GM12874 (cell line): ENCODE results near the gene SYDE2.

Source experiments
- TF ChIP-seq, protein P1 (sequence below): IDR thresholded peaks from 2 replicates; pipeline ENCODE4 v1.5.1; 2011; ENCODE audit warnings: low read depth, mild to moderate bottlenecking, control low read depth, low read length, moderate library complexity; ENCODE audit not compliant: insufficient read depth

The SYDE2 gene

DNA sequence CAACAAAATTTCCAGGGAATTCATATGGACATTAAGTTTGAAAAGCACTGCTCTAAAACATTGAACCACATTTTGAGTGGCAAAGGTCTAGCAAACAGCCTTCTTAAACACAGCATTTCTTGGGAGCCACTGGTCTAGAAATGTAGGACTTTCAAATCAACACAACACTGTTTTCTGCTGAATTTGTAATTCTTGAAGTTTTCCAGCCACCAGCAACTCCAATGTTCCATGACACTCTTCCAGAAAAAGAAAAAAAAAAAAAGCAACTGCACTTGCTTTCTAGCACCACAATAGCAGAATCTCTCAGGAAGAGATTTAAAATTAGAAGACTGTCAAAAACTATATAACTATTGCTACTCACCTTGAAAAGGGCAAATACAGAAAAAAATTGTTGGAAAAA lies 4.5 kb downstream of the SYDE2 start:
- TF ChIP-seq, protein P1, sequence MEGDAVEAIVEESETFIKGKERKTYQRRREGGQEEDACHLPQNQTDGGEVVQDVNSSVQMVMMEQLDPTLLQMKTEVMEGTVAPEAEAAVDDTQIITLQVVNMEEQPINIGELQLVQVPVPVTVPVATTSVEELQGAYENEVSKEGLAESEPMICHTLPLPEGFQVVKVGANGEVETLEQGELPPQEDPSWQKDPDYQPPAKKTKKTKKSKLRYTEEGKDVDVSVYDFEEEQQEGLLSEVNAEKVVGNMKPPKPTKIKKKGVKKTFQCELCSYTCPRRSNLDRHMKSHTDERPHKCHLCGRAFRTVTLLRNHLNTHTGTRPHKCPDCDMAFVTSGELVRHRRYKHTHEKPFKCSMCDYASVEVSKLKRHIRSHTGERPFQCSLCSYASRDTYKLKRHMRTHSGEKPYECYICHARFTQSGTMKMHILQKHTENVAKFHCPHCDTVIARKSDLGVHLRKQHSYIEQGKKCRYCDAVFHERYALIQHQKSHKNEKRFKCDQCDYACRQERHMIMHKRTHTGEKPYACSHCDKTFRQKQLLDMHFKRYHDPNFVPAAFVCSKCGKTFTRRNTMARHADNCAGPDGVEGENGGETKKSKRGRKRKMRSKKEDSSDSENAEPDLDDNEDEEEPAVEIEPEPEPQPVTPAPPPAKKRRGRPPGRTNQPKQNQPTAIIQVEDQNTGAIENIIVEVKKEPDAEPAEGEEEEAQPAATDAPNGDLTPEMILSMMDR: no peak

DNA sequence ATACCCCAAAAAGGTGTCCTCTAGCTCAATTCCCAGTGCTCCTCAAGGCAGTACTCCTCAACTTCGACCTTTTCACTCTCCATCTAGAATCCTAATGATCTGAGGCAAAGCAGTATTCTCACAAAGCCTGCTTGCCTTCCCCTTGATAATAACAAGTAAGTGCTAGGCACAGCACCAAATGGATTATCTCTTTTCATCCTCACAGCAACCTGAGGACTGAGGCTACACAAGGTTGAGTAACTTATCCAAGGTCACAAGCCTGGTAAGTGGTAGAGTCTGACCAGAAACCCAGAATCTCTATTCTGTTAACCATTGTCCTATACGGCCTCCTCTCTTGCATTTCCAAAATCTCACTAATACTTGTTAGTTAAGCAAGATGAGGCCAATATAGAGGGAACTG lies 5.1 kb downstream of the SYDE2 start:
- TF ChIP-seq, protein P1: no peak

DNA sequence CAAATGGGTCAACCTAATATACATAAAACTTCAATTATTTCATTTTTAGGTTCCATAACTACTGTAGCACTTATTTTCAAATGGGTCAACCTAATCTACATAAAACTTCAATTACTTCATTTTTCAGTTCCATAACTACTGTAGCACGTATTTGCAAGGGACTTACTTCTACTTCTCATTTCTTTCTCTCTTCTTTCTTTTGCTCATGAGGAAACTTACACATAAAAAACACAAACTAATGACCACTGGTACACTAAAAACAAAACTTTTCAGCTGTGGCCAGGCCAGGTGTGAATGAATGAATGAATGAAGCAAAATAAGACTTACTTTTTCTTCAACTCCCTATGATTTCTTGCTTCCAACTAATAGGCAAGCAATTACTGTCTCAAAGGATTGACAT lies 11.7 kb downstream of the SYDE2 start:
- TF ChIP-seq, protein P1: no peak

DNA sequence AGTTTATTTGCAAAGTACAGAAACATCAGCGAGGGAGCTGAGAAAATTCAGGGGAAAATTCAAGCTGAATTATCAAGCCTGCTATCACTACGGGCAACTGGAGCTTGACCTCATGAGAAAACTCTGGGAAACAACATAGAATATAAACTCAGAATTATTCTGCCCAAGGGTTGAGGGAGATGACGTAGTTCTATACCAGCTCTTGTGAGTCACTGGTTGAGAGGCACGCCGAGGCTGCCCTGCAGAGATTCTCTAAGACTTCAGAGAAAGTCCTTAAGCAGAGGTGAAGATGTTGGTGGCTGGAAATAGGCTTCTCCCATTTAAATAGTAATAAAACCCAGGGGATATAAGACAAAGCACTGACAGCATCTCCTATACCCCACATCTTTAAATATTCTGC lies 12.3 kb downstream of the SYDE2 start:
- TF ChIP-seq, protein P1: no peak

DNA sequence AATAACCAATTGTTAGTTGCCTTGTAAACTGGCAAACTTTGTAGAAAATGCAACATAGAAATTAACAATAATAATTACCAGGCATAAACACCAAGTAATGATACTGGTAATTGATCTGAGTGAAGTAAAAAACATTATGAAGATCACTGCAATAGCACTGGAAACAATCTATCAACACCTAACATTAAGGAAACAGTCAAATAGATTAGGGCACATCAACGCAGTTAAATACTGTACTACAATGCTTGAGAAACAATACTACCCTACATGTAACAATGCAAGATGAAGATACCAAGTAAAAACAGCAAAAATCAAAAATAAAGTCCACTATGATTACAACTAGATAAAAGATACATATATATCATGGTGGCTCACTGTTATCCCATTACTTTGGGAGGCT lies 16.6 kb downstream of the SYDE2 start:
- TF ChIP-seq, protein P1: no peak

DNA sequence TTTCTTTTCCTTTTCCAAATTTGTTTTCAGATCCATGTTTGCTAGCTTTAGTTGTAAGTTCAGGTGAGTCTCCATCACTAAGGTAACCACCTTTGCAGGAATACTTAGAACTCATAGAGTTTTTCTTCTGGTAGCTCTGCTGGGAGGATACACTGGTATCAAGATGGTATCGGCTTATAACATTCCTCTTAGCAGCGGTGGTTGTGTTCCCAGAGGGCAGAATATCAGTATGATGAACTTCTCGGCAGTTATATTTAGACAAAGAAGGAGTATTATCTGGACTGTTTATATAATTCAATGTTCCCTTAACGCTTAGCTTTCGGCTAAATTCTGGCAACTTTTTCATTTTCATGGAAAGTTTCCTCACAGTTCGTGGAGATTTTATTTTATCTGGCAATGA lies 18.1 kb downstream of the SYDE2 start:
- TF ChIP-seq, protein P1: no peak

DNA sequence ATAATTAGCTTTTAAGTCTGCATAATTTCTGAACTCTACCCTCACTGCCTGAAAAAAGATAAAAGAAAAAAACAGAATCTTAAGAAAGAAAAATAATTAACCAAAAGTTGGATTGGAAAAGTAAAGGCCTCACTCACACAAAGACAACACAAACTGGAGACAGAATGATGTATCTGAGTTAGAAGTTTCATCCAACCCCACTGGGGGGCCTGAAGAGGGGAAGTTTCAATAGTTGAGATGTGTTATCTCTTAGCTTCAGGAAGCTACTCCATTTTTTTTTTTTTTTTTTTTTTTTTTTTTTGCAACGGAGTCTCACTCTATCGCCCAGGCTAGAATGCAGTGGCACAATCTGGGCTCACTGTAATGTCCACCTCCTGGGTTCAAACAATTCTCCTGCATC lies 19.9 kb downstream of the SYDE2 start:
- TF ChIP-seq, protein P1: no peak

DNA sequence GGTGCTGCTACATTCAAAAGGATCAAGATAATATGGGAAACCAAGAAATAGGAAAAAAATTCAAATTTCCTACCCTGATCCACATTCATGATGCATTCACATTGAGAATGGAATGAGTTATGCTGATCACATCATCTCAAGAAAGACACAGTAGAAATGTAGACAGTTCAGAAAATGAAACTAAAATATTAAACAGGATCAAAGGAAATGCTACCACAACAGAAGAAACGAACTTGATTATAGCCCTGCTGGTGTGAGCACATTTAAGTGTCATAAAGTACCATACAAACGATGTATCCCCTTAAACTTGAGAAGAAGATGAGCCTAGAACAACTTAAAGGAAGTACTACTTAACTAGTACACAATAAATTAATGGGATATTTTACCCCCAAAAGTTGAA lies 21.3 kb downstream of the SYDE2 start:
- TF ChIP-seq, protein P1: no peak
